Neural cell (in vitro differentiated cells): ENCODE data around the gene APOBEC3A. TPM values are rescaled to one million over a fixed set of nuclear protein-coding genes. Genes with fewer than 3 reads are reported as not detected.
"Not testable (repeated sequence)": the region's sequence is repeated elsewhere in the genome, so short reads cannot be mapped to it uniquely, and the experiment has no call there.

ENCODE experiments used
- H2AFZ ChIP-seq: fragments of 200-600, 300-800 bp; sonication (generic), shearing (Covaris generic); 2 replicates; pipeline ENCODE4 v1.6.0; 2014; ENCODE audit warnings: low read depth, mild to moderate bottlenecking, antibody characterized with exemption, low read length, moderate library complexity
- H3F3A ChIP-seq: fragments of 200-600 bp; shearing (Covaris generic); 2 replicates; pipeline ENCODE4 v1.6.1; 2016; ENCODE audit warnings: mild to moderate bottlenecking, moderate library complexity, mixed read lengths, antibody characterized with exemption, low read length; ENCODE audit not compliant: insufficient read depth, poor library complexity, severe bottlenecking
- H3K27ac ChIP-seq: fragments of 200-600, 300-800 bp; sonication (generic), shearing (Covaris generic); 2 replicates; pipeline ENCODE4 v1.5.1; 2014; ENCODE audit warnings: mild to moderate bottlenecking, low read length, moderate library complexity
- H3K27me3 ChIP-seq: fragments of 300-800, 200-600 bp; sonication (generic), shearing (Covaris generic); 2 replicates; pipeline ENCODE4 v1.6.0; 2014; ENCODE audit warnings: mild to moderate bottlenecking, low read depth, low read length, moderate library complexity; ENCODE audit not compliant: insufficient read depth
- H3K36me3 ChIP-seq: fragments of 300-800, 200-600 bp; sonication (generic), shearing (Covaris generic); 2 replicates; pipeline ENCODE4 v1.5.1; 2014; ENCODE audit warnings: mild to moderate bottlenecking, antibody characterized with exemption, low read length, moderate library complexity; ENCODE audit not compliant: insufficient read depth
- H3K4me2 ChIP-seq: fragments of 300-800, 200-600 bp; sonication (generic), shearing (Covaris generic); 2 replicates; pipeline ENCODE4 v1.6.0; 2014; ENCODE audit warnings: mild to moderate bottlenecking, low read length
- H3K4me3 ChIP-seq: fragments of 300-800, 200-600 bp; sonication (generic), shearing (Covaris generic); 2 replicates; pipeline ENCODE4 v1.5.1; 2014; ENCODE audit warnings: mild to moderate bottlenecking, low read length, moderate library complexity
- H3K79me2 ChIP-seq: fragments of 200-600 bp; shearing (Covaris generic); replicated peaks from 2 replicates; pipeline ENCODE4 v1.6.0; 2014; ENCODE audit warnings: mild to moderate bottlenecking, low read length, moderate library complexity; ENCODE audit not compliant: insufficient read depth
- H3K9ac ChIP-seq: fragments of 300-800, 200-600 bp; sonication (generic), shearing (Covaris generic); 2 replicates; pipeline ENCODE4 v1.6.1; 2016; ENCODE audit warnings: mild to moderate bottlenecking, low read length, mixed read lengths
- H3K9me2 ChIP-seq: fragments of 200-600 bp; shearing (Covaris generic); 2 replicates; pipeline ENCODE4 v1.6.1; 2016; ENCODE audit warnings: mild to moderate bottlenecking, low read length, mixed read lengths; ENCODE audit not compliant: insufficient read depth
- H3K9me3 ChIP-seq: fragments of 200-600, 300-800 bp; sonication (generic), shearing (Covaris generic); 2 replicates; pipeline ENCODE4 v1.6.1; 2016; ENCODE audit warnings: mild to moderate bottlenecking, mixed run types, low read length, moderate library complexity, mixed read lengths
- H4K20me1 ChIP-seq: fragments of 200-600 bp; shearing (Covaris generic); 2 replicates; pipeline ENCODE4 v1.6.1; 2016; ENCODE audit warnings: mild to moderate bottlenecking, mixed run types; ENCODE audit not compliant: insufficient read depth
- CTCF ChIP-seq: fragments of 450-650 bp; IDR thresholded peaks from 2 replicates; pipeline ENCODE4 v1.5.1; 2014; ENCODE audit warnings: antibody characterized with exemption, mild to moderate bottlenecking, moderate library complexity; ENCODE audit not compliant: poor library complexity, severe bottlenecking
- EP300 ChIP-seq: fragments of 450-650 bp; conservative IDR thresholded peaks from 2 replicates; pipeline ENCODE4 v1.6.1; 2014; ENCODE audit warnings: antibody characterized with exemption, mild to moderate bottlenecking, moderate library complexity; ENCODE audit not compliant: poor library complexity, severe bottlenecking
- EZH2 ChIP-seq: fragments of 200-600, 300-800 bp; shearing (Covaris generic), sonication (generic); IDR thresholded peaks from 2 replicates; pipeline ENCODE4 v1.6.1; 2014; ENCODE audit warnings: antibody characterized with exemption, low read length, borderline replicate concordance, mild to moderate bottlenecking; ENCODE audit not compliant: insufficient read depth, poor library complexity, severe bottlenecking
- MXI1 ChIP-seq: fragments of 450-650 bp; conservative IDR thresholded peaks from 2 replicates; pipeline ENCODE4 v1.6.1; 2014; ENCODE audit warnings: antibody characterized with exemption, mild to moderate bottlenecking; ENCODE audit not compliant: poor library complexity, severe bottlenecking
- POLR2AphosphoS5 ChIP-seq: IDR thresholded peaks from 2 replicates; pipeline ENCODE4 v1.6.1; 2012
- RAD21 ChIP-seq: fragments of 450-650 bp; conservative IDR thresholded peaks from 2 replicates; pipeline ENCODE4 v1.6.1; 2014; ENCODE audit warnings: antibody characterized with exemption, mild to moderate bottlenecking, moderate library complexity
- polyA plus RNA-seq: library from polyadenylated mRNA; depleted of rRNA; stranded (reverse); fragments of >200 nt; gene quantifications from 2 replicates; pipeline ENCODE4 v1.2.3, GENCODE V29; 2014
- TF ChIP-seq, protein P1 (sequence below): IDR thresholded peaks from 2 replicates; pipeline ENCODE4 v1.6.1; 2012; ENCODE audit warnings: borderline replicate concordance

Gene APOBEC3A
- polyA plus RNA-seq, 1 donor from 2014 or later: not detected

DNA sequence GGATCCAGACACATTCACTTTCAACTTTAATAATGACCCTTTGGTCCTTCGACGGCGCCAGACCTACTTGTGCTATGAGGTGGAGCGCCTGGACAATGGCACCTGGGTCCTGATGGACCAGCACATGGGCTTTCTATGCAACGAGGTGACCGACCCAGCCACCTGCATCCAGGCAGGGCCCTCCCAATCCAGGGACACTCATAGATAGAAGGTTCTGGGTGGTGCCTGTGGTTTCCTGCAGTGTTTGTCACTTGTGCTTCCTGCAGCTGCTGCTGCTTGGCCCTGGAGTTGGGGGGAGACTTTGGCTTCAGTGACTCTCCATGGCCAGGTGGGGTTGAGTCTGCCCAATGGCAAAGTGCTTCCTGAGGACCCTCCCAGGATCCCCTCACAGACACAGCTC, 32.1 kb downstream of the APOBEC3A start:
- no peaks in the 10 kb centered on the region for H3K9me2 ChIP-seq
- no peaks in the 10 kb centered on the region for H4K20me1 ChIP-seq
- no peak overlapping the region for H2AFZ ChIP-seq
- H3K27ac ChIP-seq: no peak overlapping the region
- H3K36me3 ChIP-seq: no peaks in the 10 kb centered on the region
- H3F3A ChIP-seq: no peaks in the 10 kb centered on the region
- no peaks in the 10 kb centered on the region for H3K79me2 ChIP-seq
- TF ChIP-seq RAD21: no peak
- TF ChIP-seq MXI1: no peak
- TF ChIP-seq CTCF: no peak
- H3K9me3 ChIP-seq: no peaks in the 10 kb centered on the region
- no peak overlapping the region for H3K9ac ChIP-seq
- no peak overlapping the region for H3K4me3 ChIP-seq
- H3K4me2 ChIP-seq: no peak overlapping the region
- H3K27me3 ChIP-seq: no peaks in the 10 kb centered on the region

GRCh38 chr22:38992871-38993371, 35.5 kb downstream of the APOBEC3A start:
- H3K79me2 ChIP-seq, H3K9ac ChIP-seq, H3K4me2 ChIP-seq, H3K9me2 ChIP-seq, H3K4me3 ChIP-seq, H3K36me3 ChIP-seq, H2AFZ ChIP-seq, H3K9me3 ChIP-seq, H3F3A ChIP-seq, H4K20me1 ChIP-seq, H3K27ac ChIP-seq, H3K27me3 ChIP-seq: not testable (repeated sequence)

GRCh38 chr22:38996105-38996504, 38.7 kb downstream of the APOBEC3A start:
- Histone ChIP-seq H3K9ac (no peak overlapping the region), H4K20me1 (no peaks in the 10 kb centered on the region), H3K9me2 (no peaks in the 10 kb centered on the region), H3K36me3 (no peaks in the 10 kb centered on the region), H3F3A (no peaks in the 10 kb centered on the region), H3K79me2 (no peaks in the 10 kb centered on the region), H3K9me3 (no peaks in the 10 kb centered on the region), H3K27me3 (no peaks in the 10 kb centered on the region), H3K27ac (no peak overlapping the region), H3K4me3 (no peak overlapping the region), H2AFZ (no peak overlapping the region), H3K4me2 (no peak overlapping the region)
- TF ChIP-seq RAD21: no peak

DNA sequence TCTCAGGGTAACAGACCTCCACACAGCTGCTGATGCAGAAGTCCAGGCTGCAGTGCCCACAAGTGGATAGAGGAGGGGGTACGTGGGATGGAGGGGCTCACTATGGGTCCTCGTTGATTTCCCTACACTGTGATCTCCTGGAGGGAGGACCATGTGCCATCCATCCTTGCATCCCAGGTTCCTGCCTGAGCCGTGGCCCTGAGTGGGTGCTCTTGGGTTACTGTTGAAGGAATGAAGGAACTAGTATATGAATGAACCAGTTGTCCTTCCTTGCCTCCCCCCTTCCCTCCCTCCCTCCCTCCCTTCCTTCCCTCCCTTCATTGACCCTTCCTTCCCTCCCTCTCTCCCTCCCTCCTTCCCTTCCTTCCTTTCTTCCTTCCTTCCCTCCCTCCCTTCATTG, 40.1 kb downstream of the APOBEC3A start:
- Histone ChIP-seq H3K36me3 (no peaks in the 10 kb centered on the region), H3K4me2 (no peak overlapping the region), H3K4me3 (no peak overlapping the region), H3K79me2 (no peaks in the 10 kb centered on the region), H3F3A (no peaks in the 10 kb centered on the region), H3K9me3 (no peaks in the 10 kb centered on the region), H4K20me1 (no peaks in the 10 kb centered on the region), H3K27me3 (no peaks in the 10 kb centered on the region), H3K9ac (no peak overlapping the region), H3K9me2 (no peaks in the 10 kb centered on the region), H2AFZ (no peak overlapping the region), H3K27ac (no peak overlapping the region)
- no peak for TF ChIP-seq CTCF
- TF ChIP-seq POLR2AphosphoS5: no peak
- TF ChIP-seq, protein P1, sequence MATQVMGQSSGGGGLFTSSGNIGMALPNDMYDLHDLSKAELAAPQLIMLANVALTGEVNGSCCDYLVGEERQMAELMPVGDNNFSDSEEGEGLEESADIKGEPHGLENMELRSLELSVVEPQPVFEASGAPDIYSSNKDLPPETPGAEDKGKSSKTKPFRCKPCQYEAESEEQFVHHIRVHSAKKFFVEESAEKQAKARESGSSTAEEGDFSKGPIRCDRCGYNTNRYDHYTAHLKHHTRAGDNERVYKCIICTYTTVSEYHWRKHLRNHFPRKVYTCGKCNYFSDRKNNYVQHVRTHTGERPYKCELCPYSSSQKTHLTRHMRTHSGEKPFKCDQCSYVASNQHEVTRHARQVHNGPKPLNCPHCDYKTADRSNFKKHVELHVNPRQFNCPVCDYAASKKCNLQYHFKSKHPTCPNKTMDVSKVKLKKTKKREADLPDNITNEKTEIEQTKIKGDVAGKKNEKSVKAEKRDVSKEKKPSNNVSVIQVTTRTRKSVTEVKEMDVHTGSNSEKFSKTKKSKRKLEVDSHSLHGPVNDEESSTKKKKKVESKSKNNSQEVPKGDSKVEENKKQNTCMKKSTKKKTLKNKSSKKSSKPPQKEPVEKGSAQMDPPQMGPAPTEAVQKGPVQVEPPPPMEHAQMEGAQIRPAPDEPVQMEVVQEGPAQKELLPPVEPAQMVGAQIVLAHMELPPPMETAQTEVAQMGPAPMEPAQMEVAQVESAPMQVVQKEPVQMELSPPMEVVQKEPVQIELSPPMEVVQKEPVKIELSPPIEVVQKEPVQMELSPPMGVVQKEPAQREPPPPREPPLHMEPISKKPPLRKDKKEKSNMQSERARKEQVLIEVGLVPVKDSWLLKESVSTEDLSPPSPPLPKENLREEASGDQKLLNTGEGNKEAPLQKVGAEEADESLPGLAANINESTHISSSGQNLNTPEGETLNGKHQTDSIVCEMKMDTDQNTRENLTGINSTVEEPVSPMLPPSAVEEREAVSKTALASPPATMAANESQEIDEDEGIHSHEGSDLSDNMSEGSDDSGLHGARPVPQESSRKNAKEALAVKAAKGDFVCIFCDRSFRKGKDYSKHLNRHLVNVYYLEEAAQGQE: no peak
- TF ChIP-seq MXI1: no peak
- no peak for TF ChIP-seq EP300
- no peak for TF ChIP-seq EZH2
